T-helper 2 cell (primary cell): ENCODE results near the gene SPATA2L.
"Not testable (repeated sequence)": the region's sequence is repeated elsewhere in the genome, so short reads cannot be mapped to it uniquely, and the experiment has no call there.

Experiments
- DNase-seq, 5 experiments: peaks; one replicate each; pipeline versions ENCODE4 v3.0.0 to v3.0.0-alpha.2; 2012 to 2022

SPATA2L gene

DNA sequence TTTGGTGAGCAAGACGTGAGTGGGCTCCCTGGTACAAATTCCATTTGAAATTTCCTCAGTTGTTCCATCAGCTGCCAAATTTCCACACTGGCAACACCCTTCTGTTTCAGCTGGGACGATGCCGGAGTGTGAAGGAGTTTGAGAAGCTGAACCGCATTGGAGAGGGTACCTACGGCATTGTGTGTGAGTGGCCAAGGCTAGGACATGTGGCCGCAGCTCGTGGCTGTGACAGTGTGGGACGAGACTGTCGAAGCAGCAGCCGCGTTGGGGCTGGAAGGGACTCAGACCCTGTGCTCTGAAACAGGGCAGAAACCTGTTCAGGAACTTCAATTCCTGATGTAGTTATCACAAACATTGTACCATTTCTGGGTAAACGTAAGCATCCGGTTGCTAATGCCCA lies 12.4 kb downstream of the SPATA2L start:
- no peak for DNase-seq

DNA sequence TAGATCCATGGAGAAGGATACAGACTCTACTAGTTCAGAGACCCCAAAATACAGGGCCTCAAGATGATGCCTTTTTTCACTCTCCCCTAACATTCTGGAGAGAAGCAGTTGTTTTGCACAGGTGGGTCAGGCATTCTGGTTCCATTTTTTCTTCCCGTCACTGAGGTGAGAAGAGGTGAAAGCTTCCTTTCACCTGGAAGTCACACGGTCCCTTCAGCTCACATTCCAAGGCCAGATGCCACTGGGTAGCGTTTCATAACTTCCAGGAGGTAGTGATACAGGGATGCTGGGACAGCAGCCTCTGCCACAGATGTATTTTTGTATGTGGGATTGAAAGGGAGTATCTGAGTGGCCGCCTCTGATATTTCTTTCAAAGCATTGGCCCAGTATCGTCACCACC lies 13.1 kb downstream of the SPATA2L start:
- DNase-seq = no peak

DNA sequence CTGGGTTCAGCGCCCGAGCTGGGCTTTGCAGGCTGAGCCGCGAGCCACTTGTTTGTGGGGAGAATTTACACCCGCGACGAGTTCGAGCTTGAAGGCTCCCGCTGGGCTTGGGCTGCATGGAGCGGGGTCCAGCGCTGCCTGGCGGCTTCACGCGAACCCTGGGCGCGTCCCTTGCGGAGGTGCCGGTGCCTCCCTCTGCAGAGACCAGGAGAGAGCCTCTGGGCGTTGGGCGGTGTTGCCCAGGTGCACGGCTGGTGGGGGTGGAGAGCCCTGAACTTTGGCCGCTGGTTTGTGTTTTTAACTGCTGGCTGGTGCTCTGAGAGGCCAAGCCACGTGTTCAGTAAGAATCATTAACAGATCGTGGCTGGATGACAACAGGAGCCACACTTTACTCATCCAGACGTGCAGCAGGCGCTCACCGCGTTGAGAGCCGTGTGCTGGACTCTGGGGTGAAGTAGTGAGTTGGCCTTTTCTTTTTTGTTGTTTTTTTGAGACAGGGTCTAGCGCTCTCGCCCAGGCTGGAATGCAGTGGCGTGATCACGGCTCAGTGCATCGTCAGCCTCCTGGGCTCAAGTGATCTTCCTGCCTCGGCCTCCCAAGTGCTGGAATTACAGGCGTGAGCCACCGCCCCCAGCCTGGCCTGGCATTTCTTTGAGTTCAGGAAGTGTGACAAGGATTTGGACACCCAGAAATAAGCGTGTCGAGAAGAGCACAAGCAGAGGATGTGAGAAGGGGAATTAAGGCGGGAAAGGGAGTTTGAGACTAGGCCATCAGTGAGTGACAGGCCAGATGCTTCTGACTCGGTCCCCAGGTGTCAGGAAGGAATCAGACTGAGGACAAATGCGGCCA lies 14.2 kb downstream of the SPATA2L start:
- DNase-seq = peak in 1 of 5 experiments; percentile 33

DNA sequence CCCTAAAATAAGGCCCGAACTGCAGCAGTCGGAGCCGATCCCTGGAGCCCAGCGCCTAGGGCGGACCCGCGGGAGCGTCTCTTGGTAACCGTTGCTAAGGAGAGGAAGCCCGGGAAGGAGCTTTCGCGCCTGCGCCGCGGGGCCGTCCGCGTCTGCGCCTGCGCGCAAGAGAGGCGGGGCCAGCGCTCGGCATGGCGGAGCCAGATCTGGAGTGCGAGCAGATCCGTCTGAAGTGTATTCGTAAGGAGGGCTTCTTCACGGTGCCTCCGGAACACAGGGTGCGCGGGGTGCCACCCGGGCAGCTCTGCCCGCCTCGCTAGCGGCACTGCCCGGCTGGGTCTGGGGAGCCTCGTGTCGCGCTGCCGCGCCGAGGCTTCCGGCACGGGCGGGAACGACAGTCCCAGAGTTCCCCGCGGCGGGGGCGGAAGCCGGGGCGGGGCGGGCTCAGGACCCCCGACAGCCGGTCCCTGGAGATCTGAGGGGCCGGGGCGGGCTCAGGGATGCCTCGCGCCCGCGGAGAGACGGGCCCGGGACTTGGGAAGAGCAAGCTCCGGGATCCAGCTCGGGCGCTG lies 14.9 kb downstream of the SPATA2L start, which contains the start of gene CDK10:
TSS of gene CDK10 (plus strand) at position 170 of the 572 bp plus-strand sequence. CDS start at position 192, 22 bp downstream.
- DNase-seq = peak; percentile 82 to 85 (median 84)

DNA sequence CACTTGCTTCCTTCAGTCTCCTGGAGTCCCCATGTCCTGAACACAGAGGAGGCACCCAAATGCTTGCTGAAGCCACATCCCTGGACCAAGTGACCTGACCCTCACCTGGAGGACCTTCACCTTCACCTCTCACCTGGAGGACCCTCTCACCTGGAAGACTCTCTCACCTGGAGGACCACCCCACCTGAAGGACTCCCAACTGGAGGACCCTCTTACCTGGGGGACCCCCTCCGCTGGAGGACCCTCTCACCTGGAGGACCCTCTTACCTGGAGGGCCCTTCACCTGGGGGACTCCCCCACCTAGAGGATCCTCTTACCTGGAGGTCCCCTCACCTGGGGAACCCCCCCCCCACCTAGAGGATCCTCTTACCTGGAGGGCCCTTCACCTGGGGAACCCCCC lies 15.6 kb downstream of the SPATA2L start:
- no peak for DNase-seq

DNA sequence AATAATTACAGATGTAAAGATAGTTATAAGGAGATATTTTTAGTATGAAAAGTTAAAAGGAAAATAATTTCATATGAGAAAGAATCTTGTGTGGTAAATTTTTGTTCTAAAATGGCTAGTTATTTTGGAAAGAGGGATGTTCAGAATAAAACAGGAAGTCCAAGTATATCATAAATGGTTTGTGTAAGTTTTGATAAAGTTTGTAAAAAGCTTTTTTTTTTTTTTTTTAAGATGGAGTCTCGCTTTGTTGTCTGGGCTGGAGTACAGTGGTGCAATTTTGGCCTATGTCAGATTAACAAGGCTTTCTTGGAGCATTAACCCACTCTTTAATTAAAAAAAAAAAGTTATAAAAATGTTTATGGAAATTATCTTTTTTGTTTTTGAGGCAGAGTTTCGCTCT lies 23.2 kb downstream of the SPATA2L start:
- no peak for DNase-seq

DNA sequence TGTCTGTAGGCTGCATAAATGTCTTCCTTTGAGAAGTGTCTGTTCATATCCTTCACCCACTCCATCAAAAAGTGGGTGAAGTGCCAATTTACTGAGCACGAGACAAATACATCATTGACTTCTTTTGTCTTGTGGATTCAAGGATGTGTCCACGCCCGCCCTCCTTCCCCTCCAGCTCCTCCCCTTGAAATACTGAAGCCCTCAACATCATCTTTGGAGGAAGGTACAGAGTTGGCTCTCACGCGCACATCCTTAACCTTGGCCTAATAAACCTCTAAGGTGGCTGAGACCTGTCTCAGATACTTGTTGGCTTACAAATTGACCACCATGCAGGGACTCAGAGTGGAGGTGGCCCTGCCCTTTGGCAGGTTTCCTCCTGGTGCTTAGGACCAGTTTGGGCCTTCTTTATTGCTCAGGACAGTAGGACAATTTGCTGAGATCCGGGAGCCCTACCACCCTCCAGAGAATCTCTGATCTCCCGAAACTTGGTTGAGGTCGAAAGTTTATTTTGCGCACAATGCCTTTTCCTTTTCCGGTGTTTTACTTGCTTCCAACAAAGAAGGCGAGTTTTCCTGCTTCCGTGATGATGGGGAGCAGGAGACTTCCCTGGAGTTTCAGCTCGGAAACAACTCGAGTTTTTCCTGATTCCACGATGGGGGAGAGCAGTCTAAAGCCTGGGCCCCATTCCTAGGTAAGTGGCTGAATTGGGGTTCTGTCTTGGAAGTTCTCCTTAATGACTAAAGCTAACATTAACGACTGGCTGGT lies 29.1 kb downstream of the SPATA2L start:
- DNase-seq = no peak

DNA sequence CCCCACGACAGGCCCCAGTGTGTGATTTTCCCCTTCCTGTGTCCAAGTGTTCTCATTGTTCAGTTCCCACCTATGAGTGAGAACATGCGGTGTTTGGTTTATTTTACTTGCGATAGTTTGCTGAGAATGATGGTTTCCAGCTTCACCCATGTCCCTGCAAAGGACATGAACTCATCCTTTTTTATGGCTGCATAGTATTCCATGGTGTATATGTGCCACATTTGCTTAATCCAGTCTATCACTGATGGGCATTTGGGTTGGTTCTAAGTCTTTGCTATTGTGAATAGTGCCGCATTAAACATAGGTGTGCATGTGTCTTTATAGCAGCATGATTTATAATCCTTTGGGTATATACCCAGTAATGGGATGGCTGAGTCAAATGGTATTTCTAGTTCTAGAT lies 29.9 kb downstream of the SPATA2L start:
- not testable (repeated sequence) for DNase-seq

DNA sequence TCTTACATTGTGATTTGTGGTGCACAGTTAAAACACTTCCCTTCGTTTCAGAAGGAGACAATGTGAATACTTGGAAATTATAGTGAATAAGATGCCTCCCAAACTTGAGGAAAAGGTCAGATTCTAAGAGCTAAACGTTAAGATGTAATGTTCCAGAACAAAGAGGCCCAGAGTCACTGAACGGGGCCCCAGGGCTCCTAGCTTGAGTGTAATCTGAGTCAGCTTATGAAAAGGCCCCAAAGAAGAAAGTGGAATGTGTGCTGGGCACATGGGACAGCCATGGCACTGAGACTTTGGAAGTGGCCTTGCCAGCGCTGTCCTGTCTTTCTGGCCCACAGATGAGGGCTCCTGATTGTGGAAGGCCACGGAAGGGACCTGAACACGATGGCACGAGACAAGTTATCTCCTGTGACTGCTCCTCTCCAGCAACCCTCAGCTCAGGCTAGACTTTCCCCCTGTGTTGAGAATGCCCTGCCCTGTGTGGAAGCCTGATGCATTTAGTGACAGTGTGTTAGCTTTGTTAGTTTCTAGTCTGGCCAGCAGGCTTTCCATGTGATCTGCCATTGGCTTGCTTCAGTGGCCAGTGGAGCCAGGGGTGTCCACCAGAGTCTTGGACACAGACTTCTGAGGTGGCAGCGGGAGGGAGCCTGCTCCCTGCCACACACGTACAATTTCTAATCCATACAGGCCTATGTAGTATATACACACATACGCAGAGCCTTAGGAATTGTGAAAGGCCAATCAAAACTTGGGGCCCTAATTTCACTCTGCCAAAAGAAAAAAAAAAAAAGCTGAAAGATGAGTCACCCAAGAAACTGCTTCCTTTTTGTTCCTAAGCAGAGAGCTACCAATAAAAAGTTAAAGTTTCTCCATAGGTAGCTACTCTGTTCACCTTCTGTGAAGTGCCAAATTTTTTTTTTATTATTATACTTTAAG lies 30.7 kb downstream of the SPATA2L start:
- no peak for DNase-seq

DNA sequence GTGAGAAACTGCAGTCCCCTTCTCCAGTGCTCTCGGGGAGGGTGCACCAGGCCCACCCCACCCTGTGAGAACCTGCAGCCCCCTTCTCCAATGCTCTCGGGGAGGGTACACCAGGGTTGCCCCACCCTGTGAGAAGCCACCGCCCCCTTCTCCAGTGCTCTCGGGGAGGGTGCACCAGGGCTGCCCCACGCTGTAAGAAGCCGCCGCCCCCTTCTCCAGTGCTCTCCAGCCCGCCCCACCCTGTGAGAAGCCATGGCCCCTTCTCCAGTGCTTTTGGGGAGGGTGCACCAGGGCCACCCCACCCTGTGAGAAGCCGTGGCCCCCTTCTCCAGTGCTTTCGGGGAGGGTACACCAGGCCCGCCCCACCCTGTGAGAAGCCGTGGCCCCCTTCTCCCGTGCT lies 31.8 kb downstream of the SPATA2L start:
- no peak for DNase-seq

DNA sequence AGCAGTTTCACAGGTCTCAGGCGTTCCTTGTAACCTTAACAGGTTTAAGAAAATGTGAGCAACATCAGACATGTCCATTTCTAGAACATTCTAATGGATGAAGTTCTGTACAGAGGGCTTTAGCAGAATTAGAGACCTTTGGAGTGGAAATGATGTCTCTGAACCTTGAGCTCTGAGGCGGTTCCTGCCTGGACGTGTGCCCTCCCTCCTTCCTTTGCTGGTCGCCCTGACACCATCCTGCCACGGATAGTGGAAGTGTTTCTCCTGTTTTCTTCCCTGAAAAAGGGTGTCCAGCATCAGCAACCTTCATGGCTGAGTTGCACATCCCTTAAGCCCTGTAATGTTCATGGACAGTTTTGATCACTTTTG lies 32.7 kb downstream of the SPATA2L start:
- no peak for DNase-seq

DNA sequence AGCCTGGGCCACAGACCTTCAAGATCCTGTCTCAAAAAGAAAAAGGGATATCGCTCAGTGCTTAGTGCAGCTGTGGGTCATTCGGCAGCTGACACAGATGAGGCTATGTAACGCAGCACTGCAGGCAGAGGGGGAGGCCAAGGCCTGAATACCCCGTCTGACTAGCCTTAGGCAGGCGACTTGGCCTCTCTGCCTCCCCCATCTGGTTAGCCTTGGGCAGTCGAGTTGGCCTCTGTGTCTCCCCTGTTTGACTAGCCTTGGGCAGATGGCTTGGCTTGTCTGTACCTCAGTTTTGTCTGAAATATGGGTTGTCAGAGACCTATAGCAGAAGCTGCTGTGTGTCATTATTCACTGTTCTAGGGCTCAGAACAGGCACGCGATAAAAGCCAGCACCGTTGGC lies 33.9 kb downstream of the SPATA2L start:
- DNase-seq = no peak

DNA sequence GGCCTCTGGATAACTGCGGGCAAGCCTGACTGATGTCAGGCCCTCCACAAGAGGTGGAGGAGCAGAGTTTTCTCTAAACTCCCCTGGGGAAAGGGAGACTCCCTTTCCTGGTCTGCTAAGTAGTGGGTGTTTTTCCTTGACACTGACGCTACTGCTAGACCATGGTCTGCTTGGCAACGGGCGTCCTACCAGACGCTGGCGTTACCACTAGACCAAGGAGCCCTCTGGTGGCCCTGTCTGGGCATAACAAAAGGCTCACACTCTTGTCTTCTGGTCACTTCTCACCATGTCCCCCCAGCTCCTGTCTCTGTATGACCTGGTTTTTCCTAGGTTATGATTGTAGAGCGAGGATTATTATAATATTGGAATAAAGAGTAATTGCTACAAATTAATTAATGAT lies 34.5 kb downstream of the SPATA2L start:
- not testable (repeated sequence) for DNase-seq

DNA sequence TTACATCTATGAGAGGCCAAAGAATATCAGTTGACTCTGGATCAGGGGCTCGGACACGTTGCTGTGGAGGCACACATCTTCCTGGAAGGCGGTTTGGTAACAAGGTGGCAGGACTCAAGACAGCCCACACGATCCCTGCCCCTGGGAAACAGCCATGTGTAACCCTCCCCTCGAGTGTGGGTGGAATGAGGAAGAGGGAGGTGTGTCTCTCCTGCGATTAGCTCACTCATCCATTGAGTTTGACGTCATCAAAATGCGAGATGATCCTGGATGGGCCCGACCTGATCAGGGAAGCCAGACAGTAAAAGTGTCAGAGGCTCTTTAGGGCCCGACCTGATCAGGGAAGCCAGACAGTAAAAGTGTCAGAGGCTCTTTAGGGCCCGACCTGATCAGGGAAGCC lies 37.3 kb downstream of the SPATA2L start:
- DNase-seq = not testable (repeated sequence)

DNA sequence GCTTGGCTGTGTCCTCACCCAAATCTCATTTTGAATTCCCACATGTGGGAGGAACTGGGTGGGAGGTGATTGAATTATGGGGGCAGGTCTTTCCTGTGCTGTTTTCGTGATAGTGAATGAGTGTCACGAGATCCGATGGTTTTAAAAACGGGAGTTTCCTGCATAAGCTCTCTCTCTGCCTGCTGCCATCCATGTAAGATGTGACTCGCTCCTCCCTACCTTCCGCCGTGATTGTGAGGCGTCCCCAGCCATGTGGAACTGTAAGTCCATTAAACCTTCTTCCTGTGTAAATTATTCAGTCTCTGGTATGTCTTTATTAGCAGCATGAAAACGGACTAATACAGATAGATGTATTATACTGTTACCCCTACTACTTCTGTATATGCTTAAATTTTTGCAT lies 40.3 kb downstream of the SPATA2L start:
- no peak for DNase-seq

DNA sequence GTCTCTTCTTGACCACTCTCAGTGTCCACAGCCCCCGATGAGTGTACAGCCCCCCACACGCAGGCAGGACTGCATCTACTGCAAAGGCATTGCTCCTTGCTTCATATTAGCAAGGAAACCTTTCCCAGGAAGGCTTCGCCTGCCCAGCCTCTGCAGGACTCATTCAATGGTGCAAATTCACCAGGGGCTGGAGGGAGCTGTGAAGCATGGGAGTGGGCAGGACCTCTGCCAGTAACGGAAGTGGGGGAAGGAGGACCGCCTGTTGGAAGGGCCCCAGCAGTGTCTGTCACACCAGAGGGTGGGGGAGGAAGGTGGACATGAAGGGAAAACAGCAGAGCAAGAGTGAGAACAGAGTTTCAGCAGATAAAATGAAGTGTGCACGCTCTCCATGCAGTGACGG lies 41.4 kb downstream of the SPATA2L start:
- no peak for DNase-seq

DNA sequence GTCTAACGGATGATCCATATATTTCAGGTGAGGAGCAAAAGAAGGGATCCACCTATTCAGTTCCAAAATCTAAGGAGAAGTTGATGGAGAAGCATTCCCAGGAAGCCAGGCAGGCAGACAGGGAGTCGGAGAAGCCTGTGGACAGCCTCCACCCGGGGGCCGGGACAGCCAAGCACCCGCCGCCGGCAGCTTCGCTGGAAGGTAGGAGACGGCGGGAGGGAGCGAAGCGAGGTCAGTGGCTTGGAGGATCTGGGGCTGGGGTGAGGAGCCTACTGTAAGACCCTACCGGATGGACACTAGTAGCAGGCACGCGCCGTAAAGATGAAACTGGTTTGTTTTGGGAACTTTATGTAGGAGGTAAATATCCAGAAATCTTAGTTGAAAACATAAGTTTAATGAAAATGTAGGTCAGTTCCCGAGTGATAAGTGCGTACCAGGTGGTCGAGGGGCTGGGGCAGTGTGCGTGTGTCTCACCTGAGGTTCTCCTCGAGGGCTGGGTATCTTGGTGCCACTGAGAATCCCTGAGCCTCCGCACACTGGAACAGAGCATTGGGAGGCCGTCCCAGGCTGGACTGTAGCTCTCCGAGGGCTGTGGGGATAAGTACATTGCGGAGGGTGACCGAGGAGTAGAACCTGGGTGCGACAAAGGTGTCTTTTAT lies 43.2 kb downstream of the SPATA2L start:
- DNase-seq = peak in 1 of 5 experiments; percentile 20

DNA sequence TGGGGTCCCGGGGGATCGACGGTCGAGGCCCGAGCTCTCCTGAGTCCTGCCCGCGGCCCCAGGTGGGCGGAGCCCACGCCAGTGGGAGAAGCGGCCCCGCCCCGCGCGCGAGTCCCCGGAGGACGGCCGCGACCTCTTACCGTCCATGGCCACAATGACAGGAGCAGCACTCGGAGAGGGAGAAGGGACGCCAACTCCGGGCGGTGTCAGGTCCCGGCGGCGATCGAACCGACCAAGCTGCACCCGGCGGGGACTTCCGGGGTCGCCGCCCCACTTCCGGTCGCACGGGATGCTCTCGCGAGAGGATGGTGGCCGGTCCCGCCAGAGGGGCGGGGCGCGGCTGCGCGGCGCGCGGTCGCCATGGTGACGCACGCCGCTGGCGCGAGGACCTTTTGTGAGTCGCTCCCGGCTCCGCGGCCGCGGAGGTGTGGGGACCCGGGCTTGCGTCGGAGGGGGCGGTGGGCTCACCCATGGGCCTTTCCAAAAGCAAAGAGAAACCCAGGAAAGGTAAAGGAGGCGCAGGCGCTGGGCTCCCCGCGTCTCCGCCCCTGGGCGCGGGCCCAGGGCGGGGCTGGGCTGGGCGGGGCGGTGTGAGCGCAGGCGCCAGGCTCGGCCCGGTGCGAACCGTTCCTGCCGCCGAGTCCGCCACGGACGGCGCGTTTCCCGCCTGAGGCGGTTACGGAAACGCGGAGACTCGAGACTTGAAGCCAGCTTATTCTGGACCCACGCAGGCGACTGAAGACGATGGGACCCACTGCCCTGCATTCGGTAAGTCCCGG lies 43.9 kb downstream of the SPATA2L start, which contains the start of the genes CHMP1A and SPATA33:
TSS of gene CHMP1A (minus strand) at position 267 of the 779 bp plus-strand sequence. CDS start at position 147, 120 bp downstream.
TSS of gene SPATA33 (plus strand) at position 395 of the 779 bp plus-strand sequence. CDS start at position 471, 76 bp downstream.
- DNase-seq = peak; percentile 86 to 92 (median 88)

DNA sequence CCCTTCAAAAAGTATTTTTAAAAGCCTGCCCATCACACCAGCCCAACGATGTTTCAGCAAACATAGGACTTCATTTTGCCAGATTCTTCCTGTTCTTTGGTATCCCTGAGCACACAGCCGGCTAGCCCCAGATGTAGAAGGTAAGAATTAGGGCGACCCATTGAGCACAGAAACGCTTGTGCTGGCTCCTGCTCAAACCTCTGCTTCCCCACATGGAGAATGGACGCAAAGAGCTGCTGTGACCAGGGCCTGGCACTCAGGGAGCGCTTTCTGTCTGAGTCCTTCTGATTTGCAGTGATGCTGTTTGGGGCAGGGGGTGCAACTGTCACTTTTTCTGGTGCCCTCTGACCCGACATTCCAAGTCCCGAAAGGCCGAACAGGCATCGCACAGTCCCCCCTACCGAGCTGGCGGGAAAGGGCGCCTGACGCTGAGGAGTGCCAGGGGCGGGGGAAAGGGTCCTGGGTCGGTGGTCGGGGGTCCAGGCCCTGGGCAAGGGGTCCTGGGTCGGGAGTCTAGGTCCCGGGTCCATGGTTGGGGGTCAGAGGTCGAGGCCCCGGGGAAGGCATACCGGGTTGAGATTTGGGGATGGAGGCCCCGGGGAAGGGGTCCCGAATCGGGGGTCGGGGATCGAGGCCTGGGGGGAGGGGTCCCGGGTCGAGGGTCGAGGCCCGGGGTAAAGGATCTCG lies 44.9 kb downstream of the SPATA2L start:
- no peak for DNase-seq

DNA sequence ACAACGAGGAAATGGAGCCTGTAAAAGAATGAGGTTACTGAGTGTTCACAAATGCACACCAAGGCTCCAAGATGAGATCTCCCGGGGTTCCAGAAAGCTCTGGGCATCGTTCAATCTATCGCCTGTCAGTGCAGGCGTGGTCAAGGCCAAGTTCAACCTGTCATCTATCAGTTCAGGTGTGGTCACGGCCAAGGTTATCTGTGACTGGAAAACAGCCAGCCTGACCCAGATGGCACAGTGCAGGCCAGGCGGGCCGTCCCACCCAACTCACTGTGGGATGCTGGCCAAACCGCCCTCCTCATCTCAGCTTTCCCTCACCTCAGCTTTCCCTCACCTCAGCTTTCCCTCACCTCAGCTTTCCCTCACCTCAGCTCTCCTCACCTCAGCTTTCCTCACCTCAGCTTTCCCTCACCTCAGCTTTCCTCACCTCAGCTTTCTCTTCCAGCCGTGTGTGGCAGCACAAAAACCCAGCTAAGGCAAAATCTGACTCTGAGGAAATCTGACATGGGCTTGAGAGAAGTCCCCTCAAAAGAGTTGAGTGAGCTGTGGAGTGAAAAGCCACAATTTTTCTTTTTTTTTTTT lies 46.4 kb downstream of the SPATA2L start:
- DNase-seq = no peak
